ENCODE data around the gene UBXN10.

Gene UBXN10

GRCh38 chr1:20184481-20184900 lies 1.4 kb upstream of the UBXN10 start:
- no peak for DNase-seq

- no peak for DNase-seq
Measured at GRCh38 chr1:20184997-20185833, 681 bp upstream of the UBXN10 start.

- no peak for DNase-seq
Measured at GRCh38 chr1:20187103-20187812, 1.4 kb downstream of the UBXN10 start.

DNA sequence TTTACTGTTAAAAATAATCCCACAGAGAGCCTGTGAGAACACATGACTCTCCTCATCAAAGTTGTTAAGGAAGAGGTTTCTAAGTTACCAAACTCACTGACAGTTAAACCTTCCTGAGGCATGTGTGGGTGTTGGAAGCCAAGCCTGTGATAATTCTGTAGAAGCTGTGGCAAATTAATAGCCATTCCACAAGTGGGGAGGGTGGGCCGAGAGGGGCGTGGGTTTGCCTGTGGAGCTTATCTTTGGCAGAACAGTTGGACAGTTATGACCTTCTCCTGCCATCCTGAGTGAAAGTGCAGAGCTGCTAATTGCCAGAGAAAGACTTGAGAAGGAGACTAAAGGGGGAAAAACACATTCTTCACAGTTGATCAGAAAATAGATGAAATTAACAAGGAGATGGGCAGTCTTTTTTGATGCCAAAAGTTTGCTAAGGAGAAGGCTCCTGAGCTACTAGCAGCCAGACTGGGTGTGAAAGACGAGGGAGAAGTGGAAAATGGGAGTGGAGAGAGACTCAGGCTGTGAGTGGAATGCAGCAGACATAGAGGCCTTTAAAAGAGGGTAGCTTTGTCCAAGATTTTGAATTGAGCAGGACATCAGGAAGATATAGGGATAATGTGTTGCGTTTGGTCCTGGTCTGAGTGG lies 2.0 kb downstream of the UBXN10 start:
- no peak for DNase-seq

DNA sequence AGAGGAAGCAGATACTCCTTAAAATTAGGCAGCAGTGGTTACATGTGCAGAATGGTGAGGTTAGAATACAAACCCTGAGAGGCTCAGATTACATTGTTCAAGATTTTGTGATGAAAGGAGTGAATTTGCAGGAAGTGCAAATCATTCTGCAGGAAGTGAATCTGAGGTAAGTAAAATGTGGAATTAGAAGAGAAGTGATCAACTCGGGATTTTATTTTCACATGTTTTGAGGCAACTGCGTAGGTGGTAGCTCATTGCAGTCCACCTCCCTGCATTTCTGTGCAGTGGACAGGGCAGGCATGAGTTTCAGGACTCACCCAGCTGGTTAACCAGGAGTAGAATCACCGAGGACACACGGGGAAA lies 2.5 kb downstream of the UBXN10 start:
- DNase-seq = no peak

- no peak for DNase-seq
Measured at GRCh38 chr1:20189664-20190063, 3.8 kb downstream of the UBXN10 start.

DNA sequence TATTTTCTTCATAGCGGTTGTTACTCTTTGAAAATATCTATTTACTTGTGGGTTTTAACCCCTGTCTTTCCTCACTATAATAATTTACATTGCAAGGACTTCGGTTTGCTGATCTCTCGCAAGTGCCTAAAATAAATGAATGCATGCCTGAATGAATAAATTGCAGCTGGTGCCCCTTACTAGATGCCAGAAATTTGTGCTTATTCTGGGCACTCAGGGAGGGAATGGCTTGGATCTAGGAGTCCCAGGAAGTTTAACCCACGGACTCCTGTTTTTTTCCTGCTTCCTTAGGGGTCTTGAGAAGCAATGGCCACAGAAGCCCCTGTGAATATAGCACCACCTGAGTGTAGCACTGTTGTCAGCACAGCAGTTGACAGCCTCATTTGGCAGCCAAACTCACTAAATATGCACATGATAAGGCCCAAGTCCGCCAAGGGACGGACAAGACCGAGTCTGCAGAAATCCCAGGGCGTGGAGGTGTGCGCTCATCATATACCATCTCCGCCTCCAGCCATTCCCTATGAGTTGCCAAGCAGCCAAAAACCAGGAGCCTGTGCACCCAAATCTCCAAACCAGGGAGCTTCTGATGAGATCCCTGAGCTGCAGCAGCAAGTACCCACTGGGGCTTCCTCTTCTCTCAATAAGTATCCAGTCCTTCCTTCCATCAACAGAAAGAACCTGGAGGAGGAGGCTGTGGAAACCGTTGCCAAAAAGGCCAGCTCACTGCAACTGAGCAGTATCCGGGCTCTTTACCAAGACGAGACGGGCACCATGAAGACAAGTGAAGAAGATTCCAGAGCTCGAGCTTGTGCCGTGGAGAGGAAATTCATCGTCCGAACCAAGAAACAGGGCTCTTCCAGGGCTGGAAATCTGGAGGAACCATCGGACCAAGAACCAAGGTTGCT lies 4.6 kb downstream of the UBXN10 start:
- DNase-seq = no peak

DNA sequence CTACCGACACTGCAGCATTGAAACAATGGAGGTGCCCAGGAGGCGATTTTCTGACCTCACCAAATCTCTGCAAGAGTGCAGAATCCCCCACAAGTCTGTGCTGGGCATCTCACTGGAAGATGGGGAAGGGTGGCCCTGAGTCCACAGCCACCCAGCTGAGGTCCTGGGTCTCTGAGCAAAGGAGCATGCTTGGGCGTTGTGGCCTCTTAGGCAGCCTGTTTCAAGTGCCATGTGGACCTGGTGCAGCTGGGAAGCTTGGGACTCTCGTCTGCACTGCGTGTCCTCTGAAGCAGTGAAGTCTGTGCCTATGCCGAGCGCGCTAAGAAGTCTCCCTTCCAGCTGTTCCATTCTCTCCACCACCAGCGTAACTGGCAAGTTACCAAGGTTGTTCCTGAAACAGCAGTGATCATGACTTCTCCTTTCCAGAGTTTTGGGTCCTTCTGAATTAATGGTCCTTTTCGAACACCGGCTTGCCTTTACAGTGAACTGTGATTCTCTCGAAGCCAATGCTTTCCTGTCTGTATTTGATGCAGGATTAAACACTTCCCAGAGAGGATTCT lies 5.5 kb downstream of the UBXN10 start:
- DNase-seq = no peak

DNA sequence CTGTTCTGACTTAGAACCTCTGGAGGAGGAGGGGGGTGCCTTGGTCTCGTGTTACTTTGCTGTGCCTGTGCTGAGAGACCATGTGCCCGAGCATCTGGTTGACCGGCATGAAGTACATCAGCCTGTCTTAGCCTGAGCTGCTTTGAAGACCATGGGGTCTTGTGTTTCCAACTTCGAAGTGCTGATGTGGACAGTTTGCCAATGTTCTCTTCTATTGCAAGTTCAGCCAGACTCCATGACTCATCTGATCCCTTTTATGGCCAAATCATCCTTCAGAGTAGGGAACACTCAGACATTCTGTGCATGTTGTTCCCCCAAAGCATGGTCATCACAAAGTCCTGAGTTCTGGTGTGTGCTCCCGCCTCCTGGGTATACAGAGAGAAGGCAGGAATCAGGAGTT lies 6.5 kb downstream of the UBXN10 start:
- no peak for DNase-seq

- no peak for DNase-seq
Measured at GRCh38 chr1:20192871-20193411, 7.0 kb downstream of the UBXN10 start.

DNA sequence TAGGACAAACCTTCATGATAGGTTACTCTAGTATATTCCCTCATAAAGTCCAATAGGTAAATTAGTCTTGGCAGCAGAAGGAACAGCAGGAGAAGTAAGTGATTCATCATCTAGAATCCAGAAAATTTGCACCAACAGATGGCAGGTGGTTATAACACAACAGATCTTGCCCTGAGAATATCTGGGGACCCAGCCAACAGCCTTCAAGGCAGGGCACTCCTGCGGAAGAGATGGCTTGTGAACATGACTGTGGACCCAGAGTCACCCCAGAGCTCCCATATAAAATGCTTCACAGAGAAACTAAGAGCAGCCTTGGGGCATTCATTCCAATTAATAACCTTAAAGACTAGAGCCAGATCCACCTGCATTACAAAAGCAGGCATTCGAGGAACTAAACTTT lies 8.3 kb downstream of the UBXN10 start:
- DNase-seq = no peak

GRCh38 chr1:20194757-20195461 lies 9.0 kb downstream of the UBXN10 start:
- peak; percentile 18 for DNase-seq

GRCh38 chr1:20195462-20195780 lies 9.5 kb downstream of the UBXN10 start:
- DNase-seq = no peak

DNA sequence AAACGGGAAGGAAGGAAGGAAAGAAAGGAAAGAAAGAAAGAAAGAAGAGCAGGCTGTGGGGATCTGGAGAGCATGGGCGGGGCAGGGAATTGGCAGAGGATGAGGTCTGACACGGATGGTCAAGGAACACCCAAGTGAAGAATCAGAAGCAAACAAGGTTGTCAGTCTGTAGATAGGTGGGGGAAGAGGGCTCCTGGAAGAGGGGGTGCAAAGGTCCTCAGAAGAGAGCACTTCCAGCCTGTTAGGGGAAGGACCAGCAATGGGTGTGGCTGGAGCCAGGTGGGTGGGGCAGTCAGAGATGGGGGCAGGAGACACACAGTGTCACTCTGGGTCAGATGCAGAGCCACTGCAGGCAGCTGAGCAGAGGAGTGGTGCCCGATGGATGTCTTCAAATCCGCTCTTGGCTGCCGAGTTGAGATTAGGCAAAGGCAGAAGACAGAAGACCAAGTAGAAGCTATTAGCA lies 11.5 kb downstream of the UBXN10 start:
- no peak for DNase-seq

GRCh38 chr1:20198296-20198695 lies 12.4 kb downstream of the UBXN10 start:
- DNase-seq = no peak

- DNase-seq = no peak
Measured at GRCh38 chr1:20198918-20199317, 13.0 kb downstream of the UBXN10 start.

DNA sequence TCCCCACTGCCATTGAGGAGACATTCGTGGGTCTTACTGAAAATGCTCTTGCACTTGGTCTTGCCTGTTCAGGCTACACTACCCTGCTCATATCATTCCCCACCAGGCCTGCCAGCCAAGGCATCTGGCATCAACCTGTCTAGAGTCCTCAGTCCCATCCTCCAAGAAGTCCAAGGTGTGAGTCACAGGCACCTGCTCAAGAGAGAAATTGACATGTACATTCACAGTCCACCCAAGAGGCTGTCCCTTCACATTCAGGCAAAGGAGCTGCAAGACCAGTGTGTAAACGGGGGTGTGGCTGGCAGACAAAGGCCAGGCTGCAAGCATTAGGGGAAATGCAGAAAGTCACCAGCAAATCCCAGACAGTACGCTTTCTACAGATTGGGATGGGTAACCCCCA lies 13.5 kb downstream of the UBXN10 start:
- DNase-seq = no peak

DNA sequence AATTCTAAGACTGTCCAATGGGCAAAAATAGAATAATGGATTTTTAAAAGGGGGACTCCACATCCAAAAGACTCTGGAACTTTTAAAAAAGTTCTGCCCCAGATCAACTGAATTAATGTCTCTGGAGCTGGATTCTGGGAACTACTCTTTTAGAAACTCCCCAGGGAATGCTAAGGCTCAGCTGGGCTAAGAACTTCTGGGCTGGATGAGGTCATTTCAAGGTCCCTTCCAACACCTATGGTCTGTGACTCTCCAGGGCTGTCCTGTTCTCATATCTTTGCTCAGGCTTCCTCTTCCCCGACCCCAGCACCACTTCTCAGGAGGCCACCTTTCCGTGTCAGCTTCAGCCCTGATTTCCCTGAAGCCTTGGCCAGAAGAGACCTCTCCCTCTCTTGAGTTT lies 13.9 kb downstream of the UBXN10 start:
- no peak for DNase-seq

DNA sequence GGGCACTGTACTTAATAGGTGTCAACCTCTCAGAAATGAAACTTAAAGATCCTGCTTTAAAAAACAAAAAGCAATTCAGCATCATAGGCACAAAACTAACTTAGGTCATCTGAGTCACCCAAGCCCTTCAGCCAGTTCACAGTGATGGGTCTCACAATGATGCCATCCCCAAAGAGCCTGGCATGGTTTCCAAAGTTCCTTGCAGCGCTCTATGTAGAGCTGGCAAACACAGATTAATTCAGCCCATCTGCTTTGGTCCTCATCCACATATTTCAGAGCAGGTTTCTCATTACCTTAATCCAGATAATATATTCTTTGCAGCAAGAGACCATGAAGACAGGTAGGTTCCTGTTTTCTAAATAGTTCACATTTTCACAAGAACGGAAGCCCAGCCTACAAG lies 15.1 kb downstream of the UBXN10 start:
- DNase-seq = no peak

DNA sequence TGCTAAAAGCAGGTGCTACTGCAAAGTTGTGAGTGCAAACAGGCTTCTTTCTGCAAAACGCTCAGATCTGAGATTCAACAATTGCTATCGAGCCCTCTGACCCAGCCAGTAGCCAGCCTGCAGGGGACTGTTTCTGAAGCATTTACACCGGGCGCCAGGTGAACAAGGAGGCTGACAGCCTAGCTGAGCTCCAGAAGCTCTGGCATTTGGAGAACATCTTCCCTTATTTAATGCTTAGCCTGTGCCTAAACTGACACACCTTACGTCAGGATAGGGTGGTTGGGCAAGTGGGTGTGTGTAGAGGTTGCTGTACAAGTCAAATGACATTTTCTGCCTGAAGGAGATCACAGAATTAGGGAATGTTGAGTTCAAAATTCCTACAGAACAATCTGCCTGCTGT lies 16.3 kb downstream of the UBXN10 start:
- no peak for DNase-seq

DNA sequence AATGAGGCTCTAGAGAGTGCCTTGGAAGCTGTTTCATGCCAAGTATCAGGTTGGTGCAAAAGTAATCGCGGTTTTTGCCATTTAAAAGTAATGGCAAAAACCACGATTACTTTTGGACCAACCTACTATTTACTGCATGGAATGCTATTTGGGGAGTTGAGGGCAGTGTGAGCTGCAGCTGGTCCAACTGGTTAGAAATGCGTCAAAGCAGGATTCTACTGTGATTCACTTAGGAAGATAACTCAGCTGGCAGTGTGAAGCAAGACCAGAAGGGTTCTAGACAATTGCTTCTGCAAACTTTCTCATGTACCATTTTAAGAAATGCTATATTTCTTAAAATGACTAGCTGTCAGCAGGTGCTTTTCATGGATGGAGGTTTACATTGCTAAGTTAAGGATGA lies 21.6 kb downstream of the UBXN10 start:
- no peak for DNase-seq

DNA sequence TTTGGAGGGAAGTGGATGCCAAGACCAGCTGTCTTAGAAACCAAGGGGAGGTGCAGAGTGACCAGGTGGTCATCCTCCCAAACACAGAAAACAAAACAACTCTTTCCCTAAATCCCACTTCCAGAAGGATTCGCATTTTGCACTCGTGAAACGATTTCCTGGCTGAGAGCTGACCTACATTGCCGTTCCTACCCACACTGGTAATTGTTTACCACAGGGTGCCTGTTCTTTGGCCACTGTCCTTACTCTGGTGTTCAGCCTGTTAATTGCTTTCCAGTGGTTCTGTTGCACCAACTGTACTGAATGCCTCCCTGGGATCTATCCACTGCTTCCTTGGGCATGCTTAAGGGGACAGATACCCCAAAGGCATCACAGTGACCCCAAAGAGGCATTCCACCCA lies 23.6 kb downstream of the UBXN10 start:
- DNase-seq = no peak

All from NCI-H2107 (cell line).